Calu3 (cell line): ENCODE results near the gene FHIP1A. TPM values are rescaled to one million over a fixed set of nuclear protein-coding genes. Genes with fewer than 3 reads are reported as not detected.

ENCODE experiments used
- Bru-seq: library from RNA; stranded (reverse); fragments of 400-500 nt; gene quantifications from one replicate; lab custom pipeline; 2021; lab: Mats Ljungman, UMichigan
- BruChase-seq, 2 experiments: library from RNA; stranded (reverse); fragments of 400-500 nt; gene quantifications; one replicate each; lab custom pipeline; 2021; lab: Mats Ljungman, UMichigan
- BruUV-seq: library from RNA; stranded (reverse); fragments of 400-500 nt; replicated peaks from 2 replicates; lab custom pipeline; 2021; lab: Mats Ljungman, UMichigan
- CTCF ChIA-PET: fragments of 300-600 bp; sonication (Branson Sonifier 250); formaldehyde crosslinking; loops from one replicate; lab custom pipeline; 2022; ENCODE audit warnings: antibody characterized with exemption; lab: Charles Lee
- DNase-seq: peaks from one replicate; pipeline ENCODE4 v3.0.0; 2022
- H3K27ac Mint-ChIP-seq: one replicate; pipeline ENCODE4 v1.8.0; 2022; ENCODE audit warnings: mixed read lengths; ENCODE audit not compliant: unreplicated experiment
- H3K27me3 Mint-ChIP-seq: one replicate; pipeline ENCODE4 v1.8.0; 2022; ENCODE audit warnings: mixed read lengths; ENCODE audit not compliant: unreplicated experiment
- H3K36me3 Mint-ChIP-seq: one replicate; pipeline ENCODE4 v1.8.0; 2022; ENCODE audit warnings: mild to moderate bottlenecking, moderate library complexity, mixed read lengths; ENCODE audit not compliant: insufficient read depth, unreplicated experiment
- H3K4me1 Mint-ChIP-seq: one replicate; pipeline ENCODE4 v1.8.0; 2022; ENCODE audit warnings: mild to moderate bottlenecking, low read depth, mixed read lengths; ENCODE audit not compliant: unreplicated experiment
- H3K4me3 Mint-ChIP-seq: one replicate; pipeline ENCODE4 v1.8.0; 2022; ENCODE audit warnings: mild to moderate bottlenecking, low read depth, moderate library complexity, mixed read lengths; ENCODE audit not compliant: unreplicated experiment
- H3K9me3 Mint-ChIP-seq: one replicate; pipeline ENCODE4 v1.8.0; 2022; ENCODE audit warnings: low read depth, mixed read lengths; ENCODE audit not compliant: unreplicated experiment
- intact Hi-C: fragments of 100-400 bp; cut with micrococcal nuclease; formaldehyde crosslinking; loops from one replicate; pipeline ENCODE4 v1.10.0; 2022; ENCODE audit not compliant: unreplicated experiment
- long read RNA-seq: library from polyadenylated mRNA; stranded (forward); transcript quantifications from one replicate; pipeline ENCODE4 v2.0.0, GENCODE V29; 2022
- total RNA-seq: library from RNA; stranded (reverse); gene quantifications from 2 replicates; pipeline ENCODE4 v1.2.3, GENCODE V29; 2022
- TF ChIP-seq, protein P1 (sequence below): fragments of 200-600 bp; IDR thresholded peaks from one replicate; pipeline ENCODE4 v1.8.0; 2022; ENCODE audit warnings: antibody characterized with exemption; ENCODE audit not compliant: unreplicated experiment

FHIP1A gene
- 19.3 and 25.9 TPM in 2 replicates for total RNA-seq
- Bru-seq, nascent RNA, result percentile 80 among the genes with signal in this experiment
- BruChase-seq, experiment 1, labeled RNA remaining after a 6-hour chase, result percentile 64 among the genes with signal in this experiment
- percentile 63 among the genes with signal in this experiment for BruChase-seq, experiment 2, labeled RNA remaining after a 2-hour chase
- long read RNA-seq, full-length matches to known transcripts, result 1 of 4 reads
- long read RNA-seq, partial matches to known transcripts, result 1 of 4 reads
- long read RNA-seq, other reads (novel, unspliced or antisense), result 2 of 4 reads

DNA sequence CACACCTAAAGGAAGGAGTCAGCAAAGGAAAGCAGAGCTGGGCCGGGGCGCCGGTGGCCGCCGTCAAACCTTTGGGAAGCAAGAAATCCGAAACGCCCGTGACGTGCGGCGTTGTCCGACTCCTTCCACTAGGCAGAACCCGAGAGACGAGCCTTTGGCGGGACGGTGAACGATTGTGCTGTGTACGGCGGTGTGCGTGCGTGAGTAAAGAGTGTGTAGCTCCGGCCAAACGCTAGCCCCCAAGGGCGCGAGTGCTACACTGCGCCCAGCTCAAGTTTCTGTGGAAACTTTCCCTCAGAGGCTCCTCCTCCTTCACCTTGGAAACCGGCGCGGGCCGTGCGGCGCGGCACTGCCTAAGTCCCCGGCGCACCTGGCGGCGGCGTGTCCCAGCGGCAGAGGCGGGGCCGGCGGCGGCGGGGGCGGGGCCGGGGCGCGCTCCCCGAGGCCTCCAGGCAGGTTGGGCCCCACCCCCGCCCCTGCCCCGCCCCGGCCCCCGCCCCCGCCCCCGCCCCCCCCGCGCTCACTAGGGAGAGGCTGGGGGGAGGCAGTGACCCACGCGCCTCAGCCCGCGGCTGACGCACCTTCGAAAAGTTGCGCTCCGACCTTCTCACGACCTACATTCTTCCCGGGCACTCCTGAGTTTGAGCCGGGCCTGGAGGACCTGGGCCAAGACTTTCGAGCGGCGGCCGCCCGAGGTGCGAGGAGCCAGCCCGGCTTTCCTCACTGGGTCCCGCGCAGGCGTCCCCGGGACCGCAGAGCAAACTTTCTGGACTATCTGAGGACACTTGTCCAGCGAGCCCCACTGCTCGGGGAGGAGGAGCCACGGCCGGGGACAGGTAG is at the start of gene FHIP1A:
Gene FHIP1A (plus strand): TSS at position 547 of the 840 bp plus-strand sequence. CDS start 157,084 bp downstream, outside the sequence.
- TF ChIP-seq, protein P1, sequence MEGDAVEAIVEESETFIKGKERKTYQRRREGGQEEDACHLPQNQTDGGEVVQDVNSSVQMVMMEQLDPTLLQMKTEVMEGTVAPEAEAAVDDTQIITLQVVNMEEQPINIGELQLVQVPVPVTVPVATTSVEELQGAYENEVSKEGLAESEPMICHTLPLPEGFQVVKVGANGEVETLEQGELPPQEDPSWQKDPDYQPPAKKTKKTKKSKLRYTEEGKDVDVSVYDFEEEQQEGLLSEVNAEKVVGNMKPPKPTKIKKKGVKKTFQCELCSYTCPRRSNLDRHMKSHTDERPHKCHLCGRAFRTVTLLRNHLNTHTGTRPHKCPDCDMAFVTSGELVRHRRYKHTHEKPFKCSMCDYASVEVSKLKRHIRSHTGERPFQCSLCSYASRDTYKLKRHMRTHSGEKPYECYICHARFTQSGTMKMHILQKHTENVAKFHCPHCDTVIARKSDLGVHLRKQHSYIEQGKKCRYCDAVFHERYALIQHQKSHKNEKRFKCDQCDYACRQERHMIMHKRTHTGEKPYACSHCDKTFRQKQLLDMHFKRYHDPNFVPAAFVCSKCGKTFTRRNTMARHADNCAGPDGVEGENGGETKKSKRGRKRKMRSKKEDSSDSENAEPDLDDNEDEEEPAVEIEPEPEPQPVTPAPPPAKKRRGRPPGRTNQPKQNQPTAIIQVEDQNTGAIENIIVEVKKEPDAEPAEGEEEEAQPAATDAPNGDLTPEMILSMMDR, result no peak
- no peaks in the 10 kb centered on the region for H3K9me3 Mint-ChIP-seq
- no TSS peak for BruUV-seq
- intact Hi-C loops, result no loop called here
- peak; percentile 94 for DNase-seq
- H3K27me3 Mint-ChIP-seq, result no peaks in the 10 kb centered on the region
- peak within 1 kb of the TSS; percentile 98 for H3K27ac Mint-ChIP-seq
- peaks cover 30% of the 10 kb centered on the region for H3K4me1 Mint-ChIP-seq
- CTCF ChIA-PET, result interaction anchor here (1.4 to 2.0 kb wide), 2 partner anchors 9 to 196 kb away, joined by 5 to 6 read pairs; no protein-coding TSS in a partner anchor
- peaks cover 30% of the 10 kb centered on the region for H3K36me3 Mint-ChIP-seq
- H3K4me3 Mint-ChIP-seq, result peak within 1 kb of the TSS; percentile 98

DNA sequence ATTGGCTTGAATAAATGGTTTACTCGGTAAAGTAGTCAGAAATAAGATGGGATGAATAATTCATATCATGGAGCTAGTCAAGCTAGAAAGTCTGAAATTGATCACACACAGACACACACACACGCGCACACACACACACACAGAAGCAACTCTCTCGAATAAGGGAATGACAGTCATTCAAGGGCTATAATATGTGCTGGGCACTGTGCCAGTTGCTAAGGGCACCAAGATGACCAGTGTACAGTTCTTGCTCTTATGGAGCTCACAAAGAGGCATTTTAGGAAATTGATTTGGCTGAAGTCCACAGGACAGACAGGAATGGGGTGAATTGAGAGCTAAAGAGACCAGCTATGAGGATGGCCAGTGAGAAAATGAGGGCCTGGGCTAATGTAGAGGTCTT is 49.4 kb upstream of the FHIP1A start:
- no peak for DNase-seq
- H3K36me3 Mint-ChIP-seq, result no peaks in the 10 kb centered on the region
- no peak overlapping the region for H3K4me3 Mint-ChIP-seq
- no TSS peak for BruUV-seq
- no peaks in the 10 kb centered on the region for H3K27me3 Mint-ChIP-seq
- H3K9me3 Mint-ChIP-seq, result no peaks in the 10 kb centered on the region
- CTCF ChIA-PET, result interaction anchor here (0.6 to 1.0 kb wide), 2 partner anchors 83 to 198 kb away, joined by 3 to 5 read pairs; no protein-coding TSS in a partner anchor
- intact Hi-C loops, result no loop called here
- no peaks in the 10 kb centered on the region for H3K4me1 Mint-ChIP-seq
- no peak overlapping the region for H3K27ac Mint-ChIP-seq
- TF ChIP-seq, protein P1, result no peak

DNA sequence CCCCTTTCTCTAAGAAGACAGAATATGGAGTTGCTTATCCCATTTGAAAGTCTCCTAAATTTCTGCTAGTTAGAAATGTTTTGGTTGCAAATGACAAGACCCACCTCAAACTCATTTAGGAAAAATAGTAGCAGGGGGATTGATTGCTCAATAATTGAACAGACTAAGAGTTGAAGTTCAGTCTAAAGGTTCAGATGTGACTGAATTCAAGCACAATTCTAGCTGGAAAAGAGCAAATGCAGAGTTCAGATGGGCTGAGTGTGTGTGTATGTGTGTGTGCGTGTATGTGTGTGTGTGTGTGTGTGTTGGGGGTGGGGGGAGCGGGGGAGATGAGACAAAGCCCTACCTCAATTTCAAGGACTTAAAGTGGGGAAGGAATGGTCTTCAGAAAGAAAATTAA is 47.9 kb upstream of the FHIP1A start:
- Mint-ChIP-seq H3K27ac (no peak overlapping the region), H3K27me3 (no peaks in the 10 kb centered on the region), H3K9me3 (no peaks in the 10 kb centered on the region), H3K4me3 (no peak overlapping the region), H3K36me3 (no peaks in the 10 kb centered on the region), H3K4me1 (no peaks in the 10 kb centered on the region)
- CTCF ChIA-PET, result no interaction called here
- intact Hi-C loops, result loop anchor here (5.0 kb wide), 1 partner anchor 84 kb away; the partner anchor contains the start of gene PRSS48
- no peak for DNase-seq
- BruUV-seq, result no TSS peak
- TF ChIP-seq, protein P1, result no peak

DNA sequence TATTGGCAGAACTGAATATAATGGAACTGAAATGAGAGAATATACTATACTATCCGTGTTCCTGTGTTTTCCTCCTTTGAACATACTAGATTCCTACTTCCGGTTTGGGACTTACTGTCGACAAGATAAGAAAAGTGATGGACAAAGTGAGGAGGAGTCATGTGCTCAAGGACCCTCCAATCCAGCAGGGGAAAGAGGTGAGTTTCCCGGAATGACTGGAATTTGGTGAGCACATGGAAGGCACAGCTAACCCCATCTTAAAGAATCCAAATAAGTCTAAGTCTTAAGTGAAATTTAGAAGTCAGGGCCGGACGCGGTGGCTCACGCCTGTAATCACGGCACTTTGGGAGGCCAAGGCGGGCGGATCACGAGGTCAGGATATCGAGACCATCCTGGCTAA is 47.0 kb upstream of the FHIP1A start:
- H3K4me1 Mint-ChIP-seq, result no peaks in the 10 kb centered on the region
- TF ChIP-seq, protein P1, result no peak
- H3K36me3 Mint-ChIP-seq, result no peaks in the 10 kb centered on the region
- no peak overlapping the region for H3K4me3 Mint-ChIP-seq
- intact Hi-C loops, result loop anchor here (1.0 to 5.0 kb wide), 3 partner anchors 85 to 245 kb away; partner anchors contain the start of gene PRSS48
- H3K9me3 Mint-ChIP-seq, result no peaks in the 10 kb centered on the region
- CTCF ChIA-PET, result interaction anchor here (0.8 kb wide), 1 partner anchor 27 kb away, joined by 5 read pairs; no protein-coding TSS in a partner anchor
- no peaks in the 10 kb centered on the region for H3K27me3 Mint-ChIP-seq
- no peak overlapping the region for H3K27ac Mint-ChIP-seq
- no TSS peak for BruUV-seq
- no peak for DNase-seq
